Airway epithelial cell (primary cell): ENCODE data around the gene ZNF138. TPM values are rescaled to one million over a fixed set of nuclear protein-coding genes. Genes with fewer than 3 reads are reported as not detected.

Experiments
- total RNA-seq: library from RNA; depleted of rRNA; stranded (reverse); fragments of >200 nt; gene quantifications from 2 replicates; pipeline ENCODE4 v1.2.3, GENCODE V29; 2015

ZNF138 gene
- 3.7 and 5.7 TPM in 2 replicates for total RNA-seq

DNA sequence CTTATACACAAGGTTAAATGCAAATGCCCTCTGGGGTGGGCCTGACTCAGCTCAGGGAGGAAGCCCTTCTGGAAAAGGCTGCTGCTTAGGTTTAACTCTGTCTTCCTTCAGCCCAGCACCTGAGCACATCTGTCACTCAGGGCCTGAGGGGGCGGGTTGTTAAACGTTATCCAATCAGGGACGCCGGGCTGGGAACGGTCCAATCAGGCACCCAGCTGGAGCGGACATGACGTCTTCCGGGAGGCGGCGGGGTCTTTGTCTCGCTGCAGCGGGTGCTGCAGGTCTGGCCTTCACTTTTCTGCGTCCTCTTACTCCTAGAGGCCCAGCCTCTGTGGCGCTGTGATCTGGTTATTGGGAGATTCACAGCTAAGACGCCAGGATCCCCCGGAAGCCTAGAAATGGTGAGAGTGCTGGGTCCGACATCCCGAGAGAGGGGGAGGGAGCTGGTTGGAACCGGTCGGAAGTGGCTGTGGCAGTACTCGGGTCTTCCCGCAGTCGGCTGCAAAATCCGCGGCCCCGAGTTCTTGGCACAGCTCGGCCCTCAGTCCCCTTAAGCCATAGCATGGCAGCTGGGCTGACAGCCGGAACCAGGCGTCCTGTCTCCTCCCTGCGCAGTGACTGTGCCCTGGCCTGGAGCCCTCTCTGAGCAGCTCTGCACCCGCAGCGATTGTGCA lies at the start of gene ZNF138:
Gene ZNF138 (plus strand): TSS at position 258 of the 674 bp plus-strand sequence. CDS start 141 bp downstream, at position 399.

Other genes starting within 250 kb of the ZNF138 start
- 3.6 and 8.1 TPM in 2 replicates for gene ZNF680, start 231.4 kb upstream of the ZNF138 start, total RNA-seq
- 3.7 and 4.3 TPM in 2 replicates for gene ZNF107, start 128.3 kb upstream of the ZNF138 start, total RNA-seq
- 2.0 and 4.4 TPM in 2 replicates for gene ZNF273, start 108.8 kb downstream of the ZNF138 start, total RNA-seq
- 1.8 and 3.0 TPM in 2 replicates for gene ZNF117, start 196.6 kb downstream of the ZNF138 start, total RNA-seq
- 7.4 and 10.4 TPM in 2 replicates for gene ERV3-1, start 212.3 kb downstream of the ZNF138 start, total RNA-seq